ENCODE results near the gene PTPN14.

The PTPN14 gene

GRCh38 chr1:214455479-214455878 is 95.9 kb downstream of the PTPN14 start:
- TF ChIP-seq ZFX (IDR thresholded peaks at IDR 0.05) (no peak), CTCF (conservative IDR thresholded peaks at IDR 0.05) (no peak)
- H3K27ac ChIP-seq = no peak overlapping the region

DNA sequence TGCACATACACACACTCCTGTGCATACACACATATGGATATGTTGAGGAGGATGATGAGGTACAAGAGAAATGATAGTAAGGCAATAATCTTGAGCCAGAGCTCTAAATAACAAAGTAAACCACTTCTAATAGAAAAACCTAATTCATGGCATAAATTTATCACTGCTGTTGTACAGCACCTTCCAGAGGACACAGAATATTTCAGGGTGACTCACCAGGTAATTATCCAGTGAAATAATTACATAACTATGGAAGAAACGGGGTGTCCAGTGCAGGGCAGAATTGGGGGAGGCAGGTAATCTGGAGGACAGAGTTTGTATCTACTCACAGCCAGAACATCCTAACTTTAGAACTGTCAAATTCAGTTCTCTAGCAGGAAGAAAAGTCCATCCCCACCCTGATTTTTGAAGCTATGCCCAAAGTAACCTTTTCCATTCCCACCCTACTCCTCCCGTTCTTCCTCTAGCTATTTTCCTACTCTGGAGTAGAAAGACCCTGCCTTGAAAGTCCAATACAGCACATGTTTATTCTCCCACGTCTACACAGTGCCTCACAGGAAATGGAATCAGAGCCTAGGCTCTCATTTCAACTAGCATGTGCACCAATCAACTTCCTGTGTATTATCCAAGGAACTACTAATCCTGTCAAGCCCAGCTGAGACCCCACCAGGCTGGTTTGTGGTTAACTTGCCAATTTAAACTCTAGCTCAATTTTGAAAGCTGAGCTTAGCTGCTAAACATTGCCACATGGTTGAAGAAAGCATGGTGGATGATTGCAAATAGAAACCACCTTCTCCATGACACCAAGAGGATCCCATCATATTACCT is 96.6 kb downstream of the PTPN14 start:
- no peak for TF ChIP-seq ZFX (IDR thresholded peaks at IDR 0.05)
- TF ChIP-seq CTCF (conservative IDR thresholded peaks at IDR 0.05) = no peak
- H3K27ac ChIP-seq = no peak overlapping the region

DNA sequence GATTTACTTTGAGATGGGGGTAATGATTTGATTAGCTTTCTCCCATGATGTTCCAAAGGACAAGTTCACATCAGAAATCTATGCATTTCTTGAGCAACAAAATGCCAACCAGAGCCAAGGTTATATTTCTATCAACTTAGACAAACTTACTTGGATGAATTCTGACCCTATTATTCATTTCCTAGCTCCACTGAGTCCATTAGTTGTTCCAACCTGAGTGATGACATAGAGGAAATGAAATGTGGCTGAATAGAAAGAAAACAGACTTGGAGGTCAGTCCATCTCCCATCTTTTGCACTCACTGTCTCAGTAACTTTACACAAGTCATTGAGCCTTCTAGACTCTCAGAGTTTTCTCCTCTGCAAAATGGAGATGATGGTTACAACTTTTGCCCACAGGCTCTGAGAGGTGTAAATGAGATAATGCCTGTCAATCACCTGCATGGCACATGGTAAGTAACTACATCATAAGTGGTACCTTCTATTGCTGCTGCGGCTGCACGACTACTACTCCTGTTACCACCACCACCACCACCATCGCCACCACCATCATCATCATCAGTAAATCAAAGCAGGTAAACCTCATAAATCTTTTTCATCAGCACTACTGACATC is 98.2 kb downstream of the PTPN14 start:
- TF ChIP-seq CTCF (conservative IDR thresholded peaks at IDR 0.05) (no peak), ZFX (IDR thresholded peaks at IDR 0.05) (no peak)
- no peak overlapping the region for H3K27ac ChIP-seq

GRCh38 chr1:214452152-214452784 is 99.1 kb downstream of the PTPN14 start:
- TF ChIP-seq CTCF (conservative IDR thresholded peaks at IDR 0.05) (no peak), ZFX (IDR thresholded peaks at IDR 0.05) (no peak)
- H3K27ac ChIP-seq = no peak overlapping the region

GRCh38 chr1:214451596-214451995 is 99.8 kb downstream of the PTPN14 start:
- H3K27ac ChIP-seq = no peak overlapping the region
- TF ChIP-seq CTCF (conservative IDR thresholded peaks at IDR 0.05) (no peak), ZFX (IDR thresholded peaks at IDR 0.05) (no peak)

- no peak for TF ChIP-seq ZFX (IDR thresholded peaks at IDR 0.05)
- no peak for TF ChIP-seq CTCF (conservative IDR thresholded peaks at IDR 0.05)
- no peak overlapping the region for H3K27ac ChIP-seq
Observed at GRCh38 chr1:214449371-214449770, 102.0 kb downstream of the PTPN14 start.

- TF ChIP-seq CTCF (conservative IDR thresholded peaks at IDR 0.05) (no peak), ZFX (IDR thresholded peaks at IDR 0.05) (no peak)
Observed at GRCh38 chr1:214448536-214448935, 102.9 kb downstream of the PTPN14 start.

More at GRCh38 chr1:214448536-214448935, 102.9 kb downstream of the PTPN14 start:
- no peak overlapping the region for H3K27ac ChIP-seq

Data from C4-2B (cell line).